Prostate gland (tissue), 2 donors: ENCODE data around the gene TLDC2.

Source experiments
- POLR2A ChIP-seq: fragments of 450-650 bp; IDR thresholded peaks from one replicate; pipeline ENCODE4 v1.6.1; 2016; ENCODE audit warnings: antibody characterized with exemption, mild to moderate bottlenecking
- TF ChIP-seq, protein P1 (sequence below), 4 experiments: fragments of 200-600 bp in 2 of 4; fragments of 450-650 bp in 2 of 4; sonication (generic) in 2 of 4; IDR thresholded peaks; 1 replicate in 3 of 4; 2 replicates in 1 of 4; pipeline ENCODE4 v1.5.1; 2016 to 2019; ENCODE audit warnings: antibody characterized with exemption in 4 of 4, mild to moderate bottlenecking in 2 of 4, moderate library complexity in 2 of 4

DNA sequence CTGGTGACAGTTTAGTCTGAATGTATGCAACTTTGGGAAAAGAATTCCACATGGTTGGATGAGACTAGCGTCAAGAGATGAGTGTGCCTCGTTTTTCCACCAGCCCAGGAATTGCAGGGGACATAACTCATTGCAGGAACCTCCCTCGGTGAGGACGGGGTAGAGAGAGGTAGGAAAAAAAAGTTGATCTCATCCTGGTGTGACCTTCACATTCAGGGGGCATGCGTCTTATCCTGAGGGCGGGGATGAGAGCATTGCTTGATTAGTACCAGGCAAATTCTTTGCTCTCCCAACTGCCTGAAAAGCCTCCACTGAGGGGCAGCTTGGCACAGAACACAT lies 11.8 kb downstream of the TLDC2 start:
- TF ChIP-seq, protein P1, sequence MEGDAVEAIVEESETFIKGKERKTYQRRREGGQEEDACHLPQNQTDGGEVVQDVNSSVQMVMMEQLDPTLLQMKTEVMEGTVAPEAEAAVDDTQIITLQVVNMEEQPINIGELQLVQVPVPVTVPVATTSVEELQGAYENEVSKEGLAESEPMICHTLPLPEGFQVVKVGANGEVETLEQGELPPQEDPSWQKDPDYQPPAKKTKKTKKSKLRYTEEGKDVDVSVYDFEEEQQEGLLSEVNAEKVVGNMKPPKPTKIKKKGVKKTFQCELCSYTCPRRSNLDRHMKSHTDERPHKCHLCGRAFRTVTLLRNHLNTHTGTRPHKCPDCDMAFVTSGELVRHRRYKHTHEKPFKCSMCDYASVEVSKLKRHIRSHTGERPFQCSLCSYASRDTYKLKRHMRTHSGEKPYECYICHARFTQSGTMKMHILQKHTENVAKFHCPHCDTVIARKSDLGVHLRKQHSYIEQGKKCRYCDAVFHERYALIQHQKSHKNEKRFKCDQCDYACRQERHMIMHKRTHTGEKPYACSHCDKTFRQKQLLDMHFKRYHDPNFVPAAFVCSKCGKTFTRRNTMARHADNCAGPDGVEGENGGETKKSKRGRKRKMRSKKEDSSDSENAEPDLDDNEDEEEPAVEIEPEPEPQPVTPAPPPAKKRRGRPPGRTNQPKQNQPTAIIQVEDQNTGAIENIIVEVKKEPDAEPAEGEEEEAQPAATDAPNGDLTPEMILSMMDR (IDR thresholded peaks at IDR 0.05): no peak
- TF ChIP-seq POLR2A: no peak
